CD4-positive, alpha-beta T cell treated with Interferon gamma for 1 hour (primary cell): Measurements from ENCODE around the gene IDH3G.

Experiments used
- DNase-seq: peaks from one replicate; pipeline ENCODE4 v3.0.0-alpha.2; 2020

IDH3G gene

GRCh38 chrX:153814591-153815315 is 20.6 kb upstream of the IDH3G start:
- no peak for DNase-seq

GRCh38 chrX:153813161-153813560 is 19.0 kb upstream of the IDH3G start:
- no peak for DNase-seq

- no peak for DNase-seq
Measured at GRCh38 chrX:153812220-153812619, 18.0 kb upstream of the IDH3G start.

- no peak for DNase-seq
Measured at GRCh38 chrX:153807976-153808375, 13.8 kb upstream of the IDH3G start.

- DNase-seq, result no peak
Measured at GRCh38 chrX:153806999-153807575, 12.9 kb upstream of the IDH3G start.

GRCh38 chrX:153805436-153805835 is 11.3 kb upstream of the IDH3G start:
- no peak for DNase-seq

- no peak for DNase-seq
Measured at GRCh38 chrX:153804621-153805020, 10.4 kb upstream of the IDH3G start.

GRCh38 chrX:153804100-153804595 is 10.0 kb upstream of the IDH3G start:
- DNase-seq, result no peak

- DNase-seq, result no peak
Measured at GRCh38 chrX:153803211-153804099, 9.3 kb upstream of the IDH3G start.

GRCh38 chrX:153802513-153803045 is 8.4 kb upstream of the IDH3G start:
- DNase-seq, result no peak

GRCh38 chrX:153801669-153802068 is 7.5 kb upstream of the IDH3G start:
- DNase-seq, result no peak

- no peak for DNase-seq
Measured at GRCh38 chrX:153800746-153801145, 6.6 kb upstream of the IDH3G start.

- no peak for DNase-seq
Measured at GRCh38 chrX:153800177-153800722, 6.1 kb upstream of the IDH3G start.

- DNase-seq, result no peak
Measured at GRCh38 chrX:153799326-153799725, 5.2 kb upstream of the IDH3G start.

- DNase-seq, result no peak
Measured at GRCh38 chrX:153797415-153798015, 3.3 kb upstream of the IDH3G start.

- DNase-seq, result no peak
Measured at GRCh38 chrX:153794897-153795816, 982 bp upstream of the IDH3G start.

- DNase-seq, result no peak
Measured at GRCh38 chrX:153793291-153793690, 884 bp downstream of the IDH3G start.

GRCh38 chrX:153792368-153792767 is 1.8 kb downstream of the IDH3G start:
- DNase-seq, result no peak

- DNase-seq, result no peak
Measured at GRCh38 chrX:153791104-153791852, 2.9 kb downstream of the IDH3G start.

GRCh38 chrX:153789654-153790053 is 4.5 kb downstream of the IDH3G start:
- no peak for DNase-seq

GRCh38 chrX:153786669-153787068 is 7.5 kb downstream of the IDH3G start:
- no peak for DNase-seq
